Tongue (tissue), 2 donors: ENCODE measurements around the gene RAET1G. TPM values are rescaled to one million over a fixed set of nuclear protein-coding genes. Genes with fewer than 3 reads are reported as not detected.
"Not testable (repeated sequence)": the region's sequence is repeated elsewhere in the genome, so short reads cannot be mapped to it uniquely, and the experiment has no call there.

Experiments
- DNase-seq: peaks from one replicate; pipeline ENCODE4 v3.0.0-alpha.2; 2015
- total RNA-seq: library from RNA; depleted of rRNA; stranded (reverse); fragments of >200 nt; gene quantifications from one replicate; pipeline ENCODE4 v1.2.3, GENCODE V29; 2014

Gene RAET1G
- total RNA-seq, 1 donor from 2014 or later, result 1.1 TPM

- no peak for DNase-seq
Observed at GRCh38 chr6:149913540-149914240, 9.2 kb downstream of the RAET1G start.

GRCh38 chr6:149913085-149913484, 9.8 kb downstream of the RAET1G start:
- no peak for DNase-seq

GRCh38 chr6:149912680-149913079, 10.2 kb downstream of the RAET1G start:
- not testable (repeated sequence) for DNase-seq

- DNase-seq, result no peak
Observed at GRCh38 chr6:149910721-149911151, 12.2 kb downstream of the RAET1G start.

- DNase-seq, result no peak
Observed at GRCh38 chr6:149909701-149910470, 13.0 kb downstream of the RAET1G start.

- not testable (repeated sequence) for DNase-seq
Observed at GRCh38 chr6:149908480-149908879, 14.4 kb downstream of the RAET1G start.

- no peak for DNase-seq
Observed at GRCh38 chr6:149907317-149907716, 15.6 kb downstream of the RAET1G start.

GRCh38 chr6:149906405-149906804, 16.5 kb downstream of the RAET1G start:
- no peak for DNase-seq

GRCh38 chr6:149905911-149906371, 17.0 kb downstream of the RAET1G start:
- DNase-seq, result no peak

GRCh38 chr6:149905371-149905910, 17.5 kb downstream of the RAET1G start:
- no peak for DNase-seq

GRCh38 chr6:149904661-149905370, 18.1 kb downstream of the RAET1G start:
- no peak for DNase-seq

GRCh38 chr6:149903938-149904611, 18.8 kb downstream of the RAET1G start:
- no peak for DNase-seq

GRCh38 chr6:149901444-149902140, 21.3 kb downstream of the RAET1G start:
- DNase-seq, result no peak

GRCh38 chr6:149900620-149901443, 22.1 kb downstream of the RAET1G start:
- peak; percentile 47 for DNase-seq

GRCh38 chr6:149899926-149900619, 22.8 kb downstream of the RAET1G start:
- DNase-seq, result no peak

GRCh38 chr6:149899486-149899885, 23.4 kb downstream of the RAET1G start:
- DNase-seq, result no peak

GRCh38 chr6:149898966-149899365, 24.0 kb downstream of the RAET1G start:
- no peak for DNase-seq

GRCh38 chr6:149897855-149898744, 24.8 kb downstream of the RAET1G start, which contains the start of gene RAET1E:
Gene RAET1E (minus strand): TSS chr6:149898113. CDS start chr6:149890901, 7,212 bp downstream.
- DNase-seq, result no peak
